GM12891 (cell line): ENCODE measurements around the gene PLEKHS1.

Experiments used
- PAX5 ChIP-seq: IDR thresholded peaks from 2 replicates; pipeline ENCODE4 v1.6.1; 2011; ENCODE audit warnings: low read length, moderate library complexity, mild to moderate bottlenecking; ENCODE audit not compliant: insufficient read depth, severe bottlenecking
- POLR2A ChIP-seq: IDR thresholded peaks from 2 replicates; pipeline ENCODE4 v1.6.1; 2011; ENCODE audit warnings: low read depth, low read length, control low read depth
- SPI1 ChIP-seq: IDR thresholded peaks from 2 replicates; pipeline ENCODE4 v1.6.1; 2011; ENCODE audit warnings: low read depth, low read length, control low read depth

GRCh38 chr10:113709221-113709838 is 42.2 kb upstream of the PLEKHS1 start:
- TF ChIP-seq POLR2A (no peak), SPI1 (no peak), PAX5 (no peak)
